Right atrium auricular region (tissue), 2 donors: ENCODE data around the gene ASPRV1. TPM values are rescaled to one million over a fixed set of nuclear protein-coding genes. Genes with fewer than 3 reads are reported as not detected.

Source experiments
- DNase-seq: peaks from one replicate; pipeline ENCODE4 v3.0.0-alpha.2; 2019; ENCODE audit warnings: low spot score
- H3K27ac ChIP-seq, 2 donors: fragments of 200-600 bp; sonication (generic); 1 replicate in 1 of 2; 2 replicates in 1 of 2; pipeline ENCODE4 v1.5.1; 2016 to 2019
- H3K27me3 ChIP-seq, 2 donors: fragments of 200-600 bp; sonication (generic); one replicate each; pipeline versions ENCODE4 v1.5.1 to v1.6.0; 2017 to 2019
- H3K36me3 ChIP-seq: fragments of 200-600 bp; sonication (generic); one replicate; pipeline ENCODE4 v1.5.1; 2016
- H3K4me1 ChIP-seq, 2 donors: fragments of 200-600 bp; sonication (generic); one replicate each; pipeline versions ENCODE4 v1.5.1 to v1.6.0; 2017 to 2019
- H3K4me3 ChIP-seq, 2 donors: fragments of 200-600 bp; sonication (generic); 1 replicate in 1 of 2; 2 replicates in 1 of 2; pipeline ENCODE4 v1.5.1; 2017 to 2019; ENCODE audit warnings: mild to moderate bottlenecking in 1 of 2, moderate library complexity in 1 of 2
- H3K9me3 ChIP-seq, 2 donors: fragments of 200-600 bp; sonication (generic); one replicate each; pipeline ENCODE4 v1.5.1; 2019
- CTCF ChIP-seq, 2 donors: fragments of 200-600 bp; sonication (generic); IDR thresholded peaks; one replicate each; pipeline ENCODE4 v1.5.1; 2019; ENCODE audit warnings: antibody characterized with exemption in 2 of 2
- total RNA-seq, 2 donors: library from RNA; depleted of rRNA; stranded (reverse); fragments of >200 nt; gene quantifications; one replicate each; pipeline ENCODE4 v1.1.0, GENCODE V29; 2016

ASPRV1 gene
- total RNA-seq, 2 donors from 2014 or later = 0.33 to 0.83 TPM

GRCh38 chr2:69917852-69918251, 43.6 kb downstream of the ASPRV1 start:
- peak overlapping the region; percentile 59 to 72 for H3K27ac ChIP-seq
- H3K27me3 ChIP-seq = no peaks in the 10 kb centered on the region
- DNase-seq = peak; percentile 71
- peaks cover 0 to 26% of the 10 kb centered on the region in 2 donors for H3K4me1 ChIP-seq
- no peak for TF ChIP-seq CTCF (IDR thresholded peaks at IDR 0.05)
- no peaks in the 10 kb centered on the region for H3K9me3 ChIP-seq
- H3K4me3 ChIP-seq = no peak overlapping the region
- H3K36me3 ChIP-seq = peaks cover 9% of the 10 kb centered on the region

- Histone ChIP-seq H3K36me3 (no peaks in the 10 kb centered on the region), H3K27ac (peak overlapping the region; percentile 89 to 96), H3K4me1 (peaks cover 0 to 26% of the 10 kb centered on the region in 2 donors), H3K9me3 (no peaks in the 10 kb centered on the region), H3K4me3 (peak overlapping the region in 1 of 2 donors; percentile 85), H3K27me3 (no peaks in the 10 kb centered on the region)
- no peak for DNase-seq
- TF ChIP-seq CTCF (IDR thresholded peaks at IDR 0.05) = no peak
Observed at GRCh38 chr2:69916106-69916505, 45.3 kb downstream of the ASPRV1 start.

- peak within 1 kb of the TSS; percentile 99 for H3K27ac ChIP-seq
- H3K4me3 ChIP-seq = peak within 1 kb of the TSS; percentile 85 to 96
- peaks cover 0 to 26% of the 10 kb centered on the region in 2 donors for H3K4me1 ChIP-seq
- no peak for DNase-seq
- no peaks in the 10 kb centered on the region for H3K27me3 ChIP-seq
- H3K36me3 ChIP-seq = no peaks in the 10 kb centered on the region
- H3K9me3 ChIP-seq = no peaks in the 10 kb centered on the region
- TF ChIP-seq CTCF (IDR thresholded peaks at IDR 0.05) = no peak
Observed at GRCh38 chr2:69914950-69915945, 46.2 kb downstream of the ASPRV1 start, which contains the start of gene MXD1. MXD1 (plus strand) TSS chr2:69915109; CDS start chr2:69915331, 222 bp downstream.

DNA sequence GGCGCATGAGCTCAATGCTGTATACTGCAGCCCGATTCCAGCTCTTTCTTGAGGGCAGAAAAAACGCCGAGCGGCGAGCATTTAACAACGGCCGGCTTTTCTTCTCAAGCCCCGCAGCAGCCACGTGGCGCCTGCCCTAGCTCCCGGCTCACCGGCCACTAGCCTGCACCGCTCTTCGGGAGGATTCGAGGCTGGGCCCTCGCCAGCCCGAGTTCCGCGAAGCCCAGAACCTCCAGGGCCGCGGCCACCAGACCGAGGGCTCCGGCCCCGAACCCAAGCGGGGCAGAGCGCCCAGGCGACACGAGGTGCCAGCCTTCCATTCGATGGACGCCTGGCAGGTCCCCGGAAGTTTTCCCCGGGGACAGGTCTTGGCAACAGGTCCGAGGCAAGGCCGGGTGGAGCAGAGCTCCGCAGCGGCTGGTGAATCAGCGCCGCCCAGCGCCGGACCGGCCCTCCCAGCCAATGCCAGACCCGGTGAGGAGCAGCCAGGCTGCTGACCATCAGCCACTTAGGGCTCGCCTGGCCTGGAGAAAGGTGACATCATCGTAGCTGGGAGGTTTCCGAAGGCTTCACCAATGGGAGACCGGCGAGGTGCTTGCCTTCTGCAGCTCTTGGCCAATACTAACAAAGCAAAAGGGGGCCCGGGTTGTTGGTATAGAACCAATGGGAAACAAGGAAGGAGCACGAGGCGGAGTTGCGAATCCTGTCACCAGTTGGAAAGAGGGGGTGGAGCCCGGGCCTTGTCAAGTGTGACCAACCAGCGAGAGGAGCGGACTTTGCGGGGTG, 47.1 kb downstream of the ASPRV1 start:
- Histone ChIP-seq H3K4me3 (peak overlapping the region; percentile 63 to 85), H3K27me3 (no peaks in the 10 kb centered on the region), H3K4me1 (peaks cover 0 to 26% of the 10 kb centered on the region in 2 donors), H3K27ac (peak overlapping the region; percentile 99), H3K36me3 (no peaks in the 10 kb centered on the region), H3K9me3 (no peaks in the 10 kb centered on the region)
- TF ChIP-seq CTCF (IDR thresholded peaks at IDR 0.05) = peak in 1 of 2 donors; percentile 54
- DNase-seq = peak; percentile 100

- H3K36me3 ChIP-seq = peaks cover 19% of the 10 kb centered on the region
- H3K27me3 ChIP-seq = no peaks in the 10 kb centered on the region
- DNase-seq = no peak
- peak overlapping the region; percentile 35 to 62 for H3K27ac ChIP-seq
- H3K9me3 ChIP-seq = no peaks in the 10 kb centered on the region
- peak; percentile 52 to 70 for TF ChIP-seq CTCF (IDR thresholded peaks at IDR 0.05)
- peaks cover 0 to 21% of the 10 kb centered on the region in 2 donors for H3K4me1 ChIP-seq
- H3K4me3 ChIP-seq = no peak overlapping the region
Observed at GRCh38 chr2:69911985-69912563, 49.4 kb downstream of the ASPRV1 start.
